ENCODE results near the gene TREH. TPM values are rescaled to one million over a fixed set of nuclear protein-coding genes. Genes with fewer than 3 reads are reported as not detected.

Gene TREH
- total RNA-seq, 1 donor from 2014 or later: not detected

DNA sequence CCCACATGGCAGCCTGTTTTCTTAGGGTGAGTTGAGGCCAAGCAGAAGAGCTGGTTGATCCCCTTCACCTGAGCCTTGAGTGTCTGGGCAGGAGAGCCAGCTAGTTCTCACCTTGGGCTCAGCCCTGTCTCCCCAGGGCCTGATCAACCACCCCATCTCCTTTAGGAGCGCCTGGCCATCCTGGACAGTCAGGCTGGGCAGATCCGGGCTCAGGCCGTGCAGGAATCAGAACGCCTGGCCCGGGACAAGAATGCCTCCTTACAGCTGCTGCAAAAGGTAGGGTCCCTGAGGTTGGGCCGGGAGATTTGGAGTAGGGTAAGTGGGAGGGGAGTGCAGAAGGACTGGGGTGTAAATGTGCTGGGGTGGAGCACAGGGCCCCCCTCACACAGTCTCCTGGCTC is 40.7 kb downstream of the TREH start:
- Mint-ChIP-seq H3K9me3 (no peaks in the 10 kb centered on the region), H3K36me3 (ENCODE audit: low read depth) (no peaks in the 10 kb centered on the region), H3K27ac (no peak overlapping the region), H3K4me3 (no peak overlapping the region), H3K4me1 (no peaks in the 10 kb centered on the region), H3K27me3 (peaks cover 12% of the 10 kb centered on the region)
- TF ChIP-seq, protein P1, sequence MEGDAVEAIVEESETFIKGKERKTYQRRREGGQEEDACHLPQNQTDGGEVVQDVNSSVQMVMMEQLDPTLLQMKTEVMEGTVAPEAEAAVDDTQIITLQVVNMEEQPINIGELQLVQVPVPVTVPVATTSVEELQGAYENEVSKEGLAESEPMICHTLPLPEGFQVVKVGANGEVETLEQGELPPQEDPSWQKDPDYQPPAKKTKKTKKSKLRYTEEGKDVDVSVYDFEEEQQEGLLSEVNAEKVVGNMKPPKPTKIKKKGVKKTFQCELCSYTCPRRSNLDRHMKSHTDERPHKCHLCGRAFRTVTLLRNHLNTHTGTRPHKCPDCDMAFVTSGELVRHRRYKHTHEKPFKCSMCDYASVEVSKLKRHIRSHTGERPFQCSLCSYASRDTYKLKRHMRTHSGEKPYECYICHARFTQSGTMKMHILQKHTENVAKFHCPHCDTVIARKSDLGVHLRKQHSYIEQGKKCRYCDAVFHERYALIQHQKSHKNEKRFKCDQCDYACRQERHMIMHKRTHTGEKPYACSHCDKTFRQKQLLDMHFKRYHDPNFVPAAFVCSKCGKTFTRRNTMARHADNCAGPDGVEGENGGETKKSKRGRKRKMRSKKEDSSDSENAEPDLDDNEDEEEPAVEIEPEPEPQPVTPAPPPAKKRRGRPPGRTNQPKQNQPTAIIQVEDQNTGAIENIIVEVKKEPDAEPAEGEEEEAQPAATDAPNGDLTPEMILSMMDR (IDR thresholded peaks at IDR 0.05): no peak
- ChIA-PET CTCF (no interaction called here), POLR2A (no interaction called here)
- DNase-seq (no peak), ATAC-seq (ENCODE audit: low read depth) (no peak)
- intact Hi-C loops (cut with micrococcal nuclease): no loop called here

- intact Hi-C loops (cut with micrococcal nuclease): no loop called here
- peaks cover 15% of the 10 kb centered on the region for H3K27me3 Mint-ChIP-seq
- no peak overlapping the region for H3K4me3 Mint-ChIP-seq
- CTCF ChIA-PET: no interaction called here
- POLR2A ChIA-PET: no interaction called here
- TF ChIP-seq, protein P1 (IDR thresholded peaks at IDR 0.05): no peak
- no peaks in the 10 kb centered on the region for H3K36me3 Mint-ChIP-seq (ENCODE audit: low read depth)
- no peaks in the 10 kb centered on the region for H3K4me1 Mint-ChIP-seq
- no peak overlapping the region for H3K27ac Mint-ChIP-seq
- DNase-seq: no peak
- H3K9me3 Mint-ChIP-seq: no peaks in the 10 kb centered on the region
- ATAC-seq (ENCODE audit: low read depth): no peak
These were observed 42.7 kb downstream of the TREH start for GRCh38 chr11:118636569-118637290.

DNA sequence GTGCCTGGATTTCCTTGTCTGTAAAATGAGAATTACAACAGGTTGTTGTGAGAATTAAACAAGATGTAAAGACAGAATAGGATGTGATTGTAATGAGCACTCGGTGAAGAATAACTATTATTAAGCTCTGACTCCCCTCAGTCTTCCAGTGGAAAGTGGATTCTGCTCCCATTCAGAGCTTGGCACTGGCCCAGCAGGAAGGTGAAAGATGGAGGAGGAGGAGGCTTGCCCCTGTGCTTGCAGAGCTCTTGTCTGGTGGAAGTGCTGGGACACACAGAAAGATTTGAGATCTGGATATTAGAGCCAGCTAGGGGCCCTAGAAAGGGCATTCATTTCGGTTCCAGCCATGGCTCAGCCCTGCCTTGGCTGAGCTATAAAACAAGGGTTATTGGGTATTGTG is 43.8 kb downstream of the TREH start:
- Mint-ChIP-seq H3K4me3 (no peak overlapping the region), H3K9me3 (no peaks in the 10 kb centered on the region), H3K4me1 (no peaks in the 10 kb centered on the region), H3K36me3 (ENCODE audit: low read depth) (no peaks in the 10 kb centered on the region), H3K27me3 (peaks cover 15% of the 10 kb centered on the region), H3K27ac (no peak overlapping the region)
- no peak for DNase-seq
- ATAC-seq (ENCODE audit: low read depth): no peak
- TF ChIP-seq, protein P1 (IDR thresholded peaks at IDR 0.05): no peak
- POLR2A ChIA-PET: no interaction called here
- CTCF ChIA-PET: interaction anchor here (0.9 kb wide), 1 partner anchor 58 kb away, joined by 3 read pairs; no protein-coding TSS in a partner anchor
- intact Hi-C loops (cut with micrococcal nuclease): no loop called here

DNA sequence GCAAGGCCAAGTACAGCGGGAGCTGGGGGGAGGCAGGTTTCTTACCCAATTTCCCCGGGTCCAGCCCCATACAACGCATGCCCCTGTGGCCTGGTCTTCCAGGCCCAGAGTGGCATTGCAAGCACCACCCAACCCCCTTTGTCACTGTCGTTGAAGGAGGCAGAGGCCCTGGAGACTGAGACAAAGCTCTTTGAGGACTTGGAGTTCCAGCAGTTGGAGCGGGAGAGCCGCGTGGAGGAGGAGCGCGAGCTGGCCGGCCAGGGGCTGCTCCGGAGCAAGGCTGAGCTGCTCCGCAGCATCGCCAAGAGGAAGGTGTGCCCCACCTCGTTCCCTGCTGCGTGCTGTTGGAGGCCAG is 44.2 kb downstream of the TREH start:
- no peak overlapping the region for H3K27ac Mint-ChIP-seq
- TF ChIP-seq, protein P1 (IDR thresholded peaks at IDR 0.05): no peak
- DNase-seq (no peak), ATAC-seq (ENCODE audit: low read depth) (no peak)
- no peaks in the 10 kb centered on the region for H3K36me3 Mint-ChIP-seq (ENCODE audit: low read depth)
- no peak overlapping the region for H3K4me3 Mint-ChIP-seq
- intact Hi-C loops (cut with micrococcal nuclease): no loop called here
- CTCF ChIA-PET: interaction anchor here (0.9 kb wide), 1 partner anchor 58 kb away, joined by 3 read pairs; no protein-coding TSS in a partner anchor
- no peaks in the 10 kb centered on the region for H3K9me3 Mint-ChIP-seq
- H3K27me3 Mint-ChIP-seq: peaks cover 15% of the 10 kb centered on the region
- POLR2A ChIA-PET: no interaction called here
- H3K4me1 Mint-ChIP-seq: no peaks in the 10 kb centered on the region

- ChIA-PET CTCF (no interaction called here), POLR2A (no interaction called here)
- Mint-ChIP-seq H3K9me3 (no peaks in the 10 kb centered on the region), H3K36me3 (ENCODE audit: low read depth) (no peaks in the 10 kb centered on the region), H3K27me3 (peaks cover 15% of the 10 kb centered on the region), H3K4me1 (no peaks in the 10 kb centered on the region), H3K27ac (no peak overlapping the region), H3K4me3 (no peak overlapping the region)
- intact Hi-C loops (cut with micrococcal nuclease): no loop called here
- TF ChIP-seq, protein P1 (IDR thresholded peaks at IDR 0.05): no peak
- ATAC-seq (ENCODE audit: low read depth): peak; percentile 34
- DNase-seq: no peak
These were observed 44.8 kb downstream of the TREH start for GRCh38 chr11:118634431-118635236.

All from activated B cell treated with CpG ODN at 0.5 μM for 24 hours (primary cell).